Right lobe of liver (tissue), 4 donors: ENCODE measurements around the gene TMEM38B.

Source experiments
- CTCF ChIP-seq, 4 donors: fragments of 200-600 bp in 3 of 4; fragments of 450-650 bp in 1 of 4; IDR thresholded peaks; one replicate each; pipeline versions ENCODE4 v1.5.1 to v1.8.0; 2016 to 2022; ENCODE audit warnings: antibody characterized with exemption in 4 of 4, mild to moderate bottlenecking in 2 of 4
- POLR2A ChIP-seq: fragments of 450-650 bp; IDR thresholded peaks from one replicate; pipeline ENCODE4 v1.6.1; 2017; ENCODE audit warnings: antibody characterized with exemption, mild to moderate bottlenecking
- donor health status: DM: no; HTN: no; CAD: no.
- donor health status: DM: no; HTN: no; CAD: no.
- donor health status: DM: no; HTN: yes; CAD: no.

GRCh38 chr9:105710638-105711037, 16.3 kb downstream of the TMEM38B start:
- no peak for TF ChIP-seq CTCF (IDR thresholded peaks at IDR 0.05)
- no peak for TF ChIP-seq POLR2A
